Effector memory CD4-positive, alpha-beta T cell (primary cell): ENCODE data around the gene PRKX.
"Not testable (repeated sequence)": the region's sequence is repeated elsewhere in the genome, so short reads cannot be mapped to it uniquely, and the experiment has no call there.

Source experiments
- DNase-seq, 3 donors: peaks; one replicate each; pipeline ENCODE4 v3.0.0-alpha.2; 2020
- H3K27ac ChIP-seq: 2 replicates; pipeline ENCODE4 v1.7.0; 2013; ENCODE audit warnings: mild to moderate bottlenecking, low read length, moderate library complexity; ENCODE audit not compliant: insufficient read depth, poor library complexity, severe bottlenecking
- H3K27me3 ChIP-seq: replicated peaks from 2 replicates; pipeline ENCODE4 v1.7.0; 2013; ENCODE audit warnings: mild to moderate bottlenecking, low read length; ENCODE audit not compliant: insufficient read depth, control insufficient read depth, poor library complexity, severe bottlenecking
- H3K36me3 ChIP-seq: 2 replicates; pipeline ENCODE4 v1.7.0; 2013; ENCODE audit warnings: mild to moderate bottlenecking, low read length, moderate library complexity; ENCODE audit not compliant: control insufficient read depth, insufficient read depth
- H3K4me1 ChIP-seq: 2 replicates; pipeline ENCODE4 v1.7.0; 2013; ENCODE audit warnings: low read length, mild to moderate bottlenecking; ENCODE audit not compliant: control insufficient read depth, insufficient read depth, poor library complexity, severe bottlenecking
- H3K4me3 ChIP-seq: 2 replicates; pipeline ENCODE4 v1.7.0; 2013; ENCODE audit warnings: low read length, low read depth, mild to moderate bottlenecking; ENCODE audit not compliant: insufficient read depth, poor library complexity, severe bottlenecking
- H3K9me3 ChIP-seq: 2 replicates; pipeline ENCODE4 v1.7.0; 2013; ENCODE audit warnings: mild to moderate bottlenecking, low read length, moderate library complexity; ENCODE audit not compliant: control insufficient read depth
- total RNA-seq, 3 donors: gene quantifications; one replicate each; lab custom pipeline; 2026; lab: John Stamatoyannopoulos, UW

The PRKX gene
- 66.5 to 148 (median 93.7) reads per million in 3 donors for total RNA-seq

- Histone ChIP-seq H3K4me3 (peak within 1 kb of the TSS; percentile 85), H3K27ac (peak within 1 kb of the TSS; percentile 67), H3K36me3 (no peaks in the 10 kb centered on the region), H3K27me3 (no peaks in the 10 kb centered on the region), H3K4me1 (peaks cover 18% of the 10 kb centered on the region), H3K9me3 (no peaks in the 10 kb centered on the region)
- peak; percentile 52 to 78 (median 57) for DNase-seq
Measured at GRCh38 chrX:3713225-3713936, at the start of gene PRKX. TSS of gene PRKX (minus strand) at chrX:3713649. CDS start at chrX:3713253, 396 bp downstream.

DNA sequence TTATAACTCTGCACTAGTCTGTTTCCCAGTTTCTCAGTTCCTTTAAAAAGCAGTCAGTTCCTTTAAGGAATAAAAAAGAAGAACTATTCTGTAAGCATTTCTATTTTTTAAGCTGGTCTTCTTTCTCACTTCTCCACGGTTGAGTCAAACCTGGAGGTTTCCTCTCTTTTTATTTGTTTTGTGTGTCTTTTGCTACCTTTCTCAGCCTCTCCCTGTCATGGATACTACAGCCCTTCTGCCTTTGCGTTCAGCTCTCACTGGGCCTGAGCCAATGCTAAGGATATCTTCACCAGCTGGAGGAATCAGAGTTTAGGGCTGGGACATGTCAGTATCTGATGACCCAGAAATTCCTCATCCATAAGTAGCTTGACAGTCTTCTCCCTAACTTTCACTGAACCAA is 49.7 kb upstream of the PRKX start:
- H3K4me1 ChIP-seq = no peaks in the 10 kb centered on the region
- H3K27ac ChIP-seq = no peak overlapping the region
- no peak overlapping the region for H3K4me3 ChIP-seq
- DNase-seq = no peak
- no peaks in the 10 kb centered on the region for H3K36me3 ChIP-seq
- H3K27me3 ChIP-seq = no peaks in the 10 kb centered on the region
- no peaks in the 10 kb centered on the region for H3K9me3 ChIP-seq

- H3K4me3 ChIP-seq = no peak overlapping the region
- no peak overlapping the region for H3K27ac ChIP-seq
- no peak for DNase-seq
- no peaks in the 10 kb centered on the region for H3K27me3 ChIP-seq
- H3K4me1 ChIP-seq = no peaks in the 10 kb centered on the region
- no peaks in the 10 kb centered on the region for H3K36me3 ChIP-seq
- H3K9me3 ChIP-seq = no peaks in the 10 kb centered on the region
Measured at GRCh38 chrX:3757510-3758025, 44.1 kb upstream of the PRKX start.

DNA sequence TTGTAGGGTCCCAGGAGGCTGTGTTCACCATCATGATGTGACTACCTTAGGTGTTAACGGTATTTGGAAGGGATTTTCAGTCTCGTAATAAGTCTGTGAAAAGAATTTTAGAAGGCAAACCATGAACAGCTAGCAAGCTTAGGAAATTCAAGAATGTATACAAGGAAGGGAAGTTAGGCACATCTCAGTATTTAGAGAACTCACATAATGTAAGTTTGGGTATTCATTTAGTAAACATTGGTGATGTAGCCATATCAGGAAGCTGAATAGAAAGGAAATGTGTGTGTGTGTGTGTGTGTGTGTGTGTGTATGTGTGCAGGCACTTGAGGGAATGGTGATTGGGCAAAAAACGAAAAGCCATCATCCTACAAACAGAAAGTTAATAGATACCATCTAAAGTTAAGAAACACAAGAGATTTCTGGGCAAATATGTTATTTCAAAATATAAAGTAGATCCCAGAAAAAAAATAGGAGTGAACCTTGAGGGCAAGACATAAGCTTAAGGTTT is 34.7 kb upstream of the PRKX start:
- Histone ChIP-seq H3K4me1 (peaks cover 15% of the 10 kb centered on the region), H3K27ac (no peak overlapping the region), H3K36me3 (no peaks in the 10 kb centered on the region), H3K27me3 (no peaks in the 10 kb centered on the region), H3K4me3 (no peak overlapping the region), H3K9me3 (no peaks in the 10 kb centered on the region)
- DNase-seq = no peak

- Histone ChIP-seq H3K27me3 (no peaks in the 10 kb centered on the region), H3K9me3 (no peaks in the 10 kb centered on the region), H3K4me1 (peaks cover 18% of the 10 kb centered on the region), H3K27ac (peak overlapping the region; percentile 22), H3K4me3 (no peak overlapping the region), H3K36me3 (no peaks in the 10 kb centered on the region)
- peak; percentile 2 to 67 (median 27) for DNase-seq
Measured at GRCh38 chrX:3743801-3744439, 30.5 kb upstream of the PRKX start.

DNA sequence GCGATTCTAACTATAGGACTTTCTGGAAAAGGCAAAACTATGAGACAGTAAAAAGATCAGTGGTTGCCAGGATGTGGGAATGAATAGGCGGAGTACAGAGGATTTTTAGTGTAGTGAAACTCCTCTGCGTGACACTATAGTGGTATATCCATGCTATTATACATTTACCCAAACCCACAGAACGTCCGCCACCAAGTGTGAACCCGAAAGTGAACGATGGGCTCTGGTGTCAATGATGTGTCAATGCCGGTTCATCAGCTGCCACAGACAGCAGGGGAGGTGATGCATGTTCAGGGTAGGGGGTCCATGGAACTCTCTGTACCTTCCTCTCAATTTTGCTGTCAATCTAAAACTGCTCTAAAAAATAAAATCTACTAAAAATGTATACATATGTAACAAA is 27.5 kb upstream of the PRKX start:
- H3K4me1 ChIP-seq = peaks cover 13% of the 10 kb centered on the region
- not testable (repeated sequence) for H3K36me3 ChIP-seq, H3K4me3 ChIP-seq, H3K9me3 ChIP-seq, H3K27me3 ChIP-seq, H3K27ac ChIP-seq, DNase-seq

DNA sequence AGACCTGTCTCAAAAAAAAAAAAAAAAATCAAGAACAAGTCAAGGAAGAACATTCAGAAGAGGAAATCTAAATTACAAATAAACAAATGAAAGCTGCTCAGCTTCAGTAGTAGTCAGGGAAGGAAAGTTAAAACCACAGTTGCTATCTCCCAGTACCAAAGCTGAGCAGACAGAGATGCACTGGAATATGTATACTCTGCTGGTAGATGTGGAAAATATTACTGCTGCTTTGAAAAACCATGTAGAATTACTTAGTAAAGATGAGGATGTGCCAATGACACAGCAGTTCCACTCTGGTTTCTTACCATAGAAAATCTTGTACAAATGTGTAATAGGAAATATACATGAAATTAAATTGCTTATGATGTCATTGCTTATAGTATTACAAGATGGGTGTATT is 25.1 kb upstream of the PRKX start:
- H3K9me3 ChIP-seq = no peaks in the 10 kb centered on the region
- H3K27me3 ChIP-seq = no peaks in the 10 kb centered on the region
- H3K36me3 ChIP-seq = no peaks in the 10 kb centered on the region
- H3K4me1 ChIP-seq = peaks cover 4% of the 10 kb centered on the region
- H3K27ac ChIP-seq = no peak overlapping the region
- no peak overlapping the region for H3K4me3 ChIP-seq
- no peak for DNase-seq

GRCh38 chrX:3736536-3736935 is 23.1 kb upstream of the PRKX start:
- H3K4me1 ChIP-seq, H3K27me3 ChIP-seq, H3K36me3 ChIP-seq, H3K4me3 ChIP-seq, H3K9me3 ChIP-seq, DNase-seq, H3K27ac ChIP-seq: not testable (repeated sequence)

DNA sequence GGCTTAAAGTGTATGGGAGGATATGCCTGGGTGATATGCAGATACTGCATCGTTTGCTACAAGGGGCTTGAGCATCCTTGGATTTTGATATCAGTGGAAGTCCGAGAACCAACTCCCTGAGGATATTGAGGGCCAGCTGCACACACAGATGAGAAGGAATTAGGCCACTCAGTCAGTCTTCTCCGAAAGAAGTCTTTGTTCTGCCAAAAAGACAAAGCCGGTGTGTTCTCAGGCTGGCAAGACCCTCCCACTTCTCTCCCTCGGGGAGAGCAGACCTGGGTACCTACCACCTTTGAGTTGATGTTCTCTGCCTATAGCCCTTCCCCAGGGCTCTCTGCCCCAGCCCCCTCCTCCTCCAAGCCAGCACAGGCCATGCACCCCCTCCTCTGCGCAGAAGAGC is 22.4 kb upstream of the PRKX start:
- H3K4me3 ChIP-seq, H3K4me1 ChIP-seq, H3K36me3 ChIP-seq, H3K9me3 ChIP-seq, H3K27ac ChIP-seq, DNase-seq, H3K27me3 ChIP-seq: not testable (repeated sequence)

GRCh38 chrX:3734456-3734855 is 21.0 kb upstream of the PRKX start:
- not testable (repeated sequence) for H3K27me3 ChIP-seq, H3K27ac ChIP-seq, H3K9me3 ChIP-seq, H3K36me3 ChIP-seq, DNase-seq, H3K4me1 ChIP-seq, H3K4me3 ChIP-seq
